HG03558 (cell line): ENCODE measurements around the gene USP34.
"Not testable (repeated sequence)": the region's sequence is repeated elsewhere in the genome, so short reads cannot be mapped to it uniquely, and the experiment has no call there.

Experiments used
- ATAC-seq: cut with Tn5 transposase; IDR thresholded peaks from one replicate; pipeline ENCODE4 v1.9.1; 2021; ENCODE audit warnings: moderate number of reproducible peaks; ENCODE audit not compliant: unreplicated experiment; ENCODE audit errors: extremely low read depth

Gene USP34

DNA sequence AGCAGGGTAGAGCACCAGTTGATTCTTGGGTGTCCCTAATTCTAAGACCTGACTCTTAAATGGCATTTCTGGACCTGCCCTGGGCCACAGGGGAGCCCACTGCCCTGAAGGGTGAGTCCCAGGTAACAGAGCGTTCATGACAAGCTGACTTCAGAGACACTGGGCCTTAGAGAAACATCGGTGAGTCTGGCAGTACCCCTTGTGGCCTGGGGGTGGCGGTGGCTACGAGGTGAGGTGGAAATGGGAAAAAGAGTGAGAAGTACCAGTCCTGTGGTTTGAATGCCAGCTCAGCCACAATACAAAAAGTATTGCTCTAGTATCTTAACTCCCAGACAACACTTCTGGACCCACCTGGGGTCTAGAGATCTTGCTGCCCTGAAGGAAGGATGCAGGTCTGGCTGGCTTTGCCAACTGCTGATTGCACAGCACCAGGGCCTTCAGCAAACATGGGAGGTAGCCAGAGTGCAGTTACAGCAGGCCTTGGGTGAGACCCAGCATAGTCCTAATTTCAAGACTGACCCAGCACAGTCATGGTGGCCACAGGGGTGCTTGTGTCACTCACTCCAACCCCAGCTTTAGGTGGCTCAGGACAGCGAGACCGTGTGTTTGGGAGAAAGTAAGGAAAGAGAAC lies 44.5 kb downstream of the USP34 start:
- ATAC-seq, result no peak

DNA sequence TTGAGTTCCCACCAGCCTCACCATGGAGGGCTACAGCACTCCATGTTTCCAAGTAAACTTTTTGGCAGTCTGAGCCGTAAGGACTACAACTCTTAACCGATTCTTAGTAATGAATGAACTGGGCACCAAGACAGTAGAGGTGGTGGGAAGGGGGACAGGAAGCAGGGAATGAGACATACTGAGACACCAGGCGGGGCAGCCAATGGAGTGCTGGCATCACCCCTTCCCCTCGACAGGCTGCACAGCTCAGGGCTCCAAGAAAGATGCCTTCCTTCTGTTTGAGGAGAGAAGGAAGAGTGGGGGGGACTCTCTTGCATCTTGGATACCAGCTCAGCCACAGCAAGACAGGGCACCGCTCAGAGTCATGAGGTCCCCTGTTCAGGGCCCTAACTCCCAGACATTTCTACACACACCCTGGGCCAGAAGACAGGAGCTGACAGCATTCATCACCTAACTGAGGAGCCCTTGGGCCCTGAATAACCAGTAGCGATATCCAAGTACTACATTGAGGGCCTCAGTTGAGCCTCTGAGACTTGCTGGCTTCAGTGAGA lies 45.2 kb downstream of the USP34 start:
- no peak for ATAC-seq

DNA sequence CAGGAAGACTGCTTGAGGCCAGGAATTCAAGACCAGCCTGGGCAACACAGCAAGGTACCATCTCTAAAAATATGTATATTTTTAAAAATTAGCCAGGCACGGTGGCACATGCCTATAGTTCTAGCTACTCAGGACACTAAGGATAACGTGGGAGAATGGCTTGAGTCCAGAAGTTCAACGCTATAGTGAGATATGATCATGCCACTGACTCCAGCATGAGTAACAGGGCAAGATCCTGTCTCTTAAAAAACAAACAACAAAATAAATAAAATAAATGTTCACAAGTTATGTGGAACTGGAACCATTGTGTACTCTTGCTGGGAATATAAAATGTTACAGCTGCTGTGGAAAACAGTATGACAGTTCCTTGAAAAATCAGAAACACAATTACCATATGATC lies 47.2 kb downstream of the USP34 start:
- ATAC-seq, result no peak

GRCh38 chr2:61421611-61422010 lies 49.3 kb downstream of the USP34 start:
- ATAC-seq, result no peak

DNA sequence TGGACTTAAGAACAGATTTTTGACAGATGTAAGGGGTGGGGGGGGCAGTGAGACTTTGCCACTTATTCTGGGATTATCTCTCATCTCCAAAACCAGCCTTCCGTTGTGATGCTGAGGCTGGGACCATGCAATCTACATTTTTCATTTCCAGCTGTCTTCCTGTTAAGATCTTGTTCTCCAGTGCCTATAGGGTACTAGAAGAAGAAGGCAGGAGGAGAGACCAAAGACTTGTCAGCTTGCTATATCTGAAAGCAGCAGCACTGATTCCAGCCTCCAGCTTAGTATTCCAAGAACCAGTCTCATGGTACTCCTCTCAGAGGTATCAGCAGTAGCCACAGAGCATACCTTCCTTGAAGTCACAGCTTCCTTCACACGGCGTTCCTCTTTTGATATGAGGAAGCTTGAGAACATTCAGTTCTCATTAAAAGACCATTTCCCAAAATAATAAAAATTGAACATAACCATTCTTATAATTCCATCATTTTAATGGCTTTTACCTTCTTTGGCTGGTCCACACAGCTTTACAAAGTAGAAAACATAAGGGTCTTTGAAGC lies 49.8 kb downstream of the USP34 start:
- ATAC-seq, result no peak

DNA sequence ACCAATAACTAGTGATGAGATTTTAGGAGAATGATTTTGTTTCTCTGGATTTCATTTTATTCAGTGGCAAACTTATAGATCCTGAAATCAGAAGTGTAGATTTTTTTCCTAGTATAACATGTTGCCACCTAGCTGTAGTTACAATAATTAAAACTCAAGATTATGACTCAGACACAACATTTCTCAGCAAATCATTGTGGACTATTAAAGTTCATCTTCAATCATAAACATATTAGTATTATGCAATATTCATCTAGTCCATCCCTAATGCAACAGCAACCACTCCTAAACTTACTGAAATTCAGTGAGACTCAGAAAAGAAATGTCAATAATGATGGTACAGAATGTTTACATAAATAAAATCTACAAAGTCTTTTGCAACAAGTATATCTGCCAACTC lies 51.3 kb downstream of the USP34 start:
- no peak for ATAC-seq

DNA sequence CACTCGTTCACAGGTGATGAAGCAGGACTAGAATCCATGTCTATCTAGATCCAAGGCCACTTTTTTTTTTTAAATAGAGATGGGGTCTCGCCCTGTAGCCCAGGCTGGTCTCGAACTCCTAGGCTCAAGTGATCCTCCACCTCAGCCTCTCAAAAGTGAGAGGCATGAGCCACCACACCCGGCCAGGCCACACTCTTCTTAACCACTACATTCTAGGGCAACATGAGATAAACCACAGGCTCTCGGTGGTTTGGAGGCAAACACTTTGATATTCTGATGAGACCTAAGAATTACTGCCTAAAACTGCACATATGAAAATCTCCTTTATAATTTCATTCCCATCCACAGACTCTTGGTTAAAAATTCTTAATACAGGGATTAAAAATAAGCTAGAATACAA lies 51.8 kb downstream of the USP34 start:
- ATAC-seq, result no peak

GRCh38 chr2:61416871-61417645 lies 53.8 kb downstream of the USP34 start:
- no peak for ATAC-seq

DNA sequence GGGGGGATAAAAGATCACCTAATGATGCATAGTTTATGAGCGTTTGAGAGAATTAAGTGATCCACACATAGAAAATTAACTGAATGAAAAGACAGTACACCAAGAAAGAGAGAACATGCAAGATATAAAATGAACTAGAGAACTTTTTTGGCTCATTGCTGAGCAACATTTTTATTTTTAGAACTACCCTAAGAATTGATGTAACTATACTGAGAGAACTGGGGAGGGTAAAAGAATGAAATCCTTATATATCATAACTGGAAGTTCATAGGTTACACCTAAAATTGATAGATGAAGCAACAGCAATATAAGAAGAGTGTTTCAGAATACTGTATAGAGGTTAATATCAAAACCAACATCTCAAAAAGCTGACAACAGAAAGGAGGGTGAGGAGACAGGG lies 55.6 kb downstream of the USP34 start:
- no peak for ATAC-seq

- ATAC-seq, result no peak
Measured at GRCh38 chr2:61414674-61415073, 56.2 kb downstream of the USP34 start.

- no peak for ATAC-seq
Measured at GRCh38 chr2:61411109-61411508, 59.8 kb downstream of the USP34 start.

DNA sequence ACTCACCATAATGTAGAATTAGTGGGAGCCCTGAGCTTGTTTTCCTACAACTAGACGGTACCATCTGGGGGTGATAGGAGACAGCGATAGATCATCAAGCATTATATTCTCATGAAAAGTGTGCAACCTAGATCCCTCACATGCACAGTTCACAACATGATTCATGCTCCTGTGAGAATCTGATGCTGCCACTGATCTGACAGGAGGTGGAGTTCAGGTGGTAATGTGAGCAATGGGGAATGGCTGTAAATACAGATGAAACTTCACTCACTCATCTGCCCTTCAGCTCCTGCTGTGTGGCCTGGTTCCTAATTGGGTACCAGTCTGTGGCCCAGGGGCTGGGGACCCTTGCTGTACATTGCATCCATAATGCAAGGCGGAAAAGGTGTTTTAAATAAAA lies 60.7 kb downstream of the USP34 start:
- ATAC-seq, result no peak

DNA sequence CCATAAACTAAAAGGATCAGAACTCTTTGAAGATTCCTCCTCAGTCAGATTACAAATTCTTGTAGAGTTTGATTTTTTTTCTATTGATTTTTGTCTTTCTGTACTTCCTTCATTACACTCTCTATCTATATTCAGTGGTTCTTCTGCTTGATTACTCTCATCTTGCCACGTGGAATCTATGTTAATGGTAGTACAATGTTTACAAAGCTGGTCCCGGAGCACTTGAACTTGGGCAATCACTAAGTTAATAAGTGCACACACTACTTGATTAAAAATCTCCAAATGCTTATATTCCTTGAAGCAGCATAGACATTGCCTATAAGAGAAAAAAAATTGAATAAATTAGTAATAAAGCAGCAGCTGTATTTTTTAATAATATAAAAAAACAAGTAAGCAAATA lies 65.1 kb downstream of the USP34 start:
- no peak for ATAC-seq

DNA sequence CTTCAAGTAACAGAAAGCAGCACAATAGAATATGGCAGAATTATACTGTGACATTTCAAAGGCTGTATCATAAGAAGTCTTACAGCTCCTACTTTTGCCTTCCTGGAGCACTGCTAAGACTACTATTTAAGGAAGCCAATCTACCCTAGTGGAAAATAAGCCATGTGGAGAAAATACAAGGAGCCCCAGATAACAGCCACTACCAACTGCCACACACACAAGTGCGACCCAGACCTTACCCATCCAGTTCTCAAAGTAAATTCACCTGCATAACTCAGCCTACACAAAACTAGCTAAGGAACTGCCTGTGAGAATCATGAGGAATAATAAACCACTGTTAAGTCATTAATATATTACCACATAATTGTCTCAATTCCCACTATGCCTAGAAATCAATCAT lies 66.4 kb downstream of the USP34 start:
- ATAC-seq, result no peak

GRCh38 chr2:61398413-61398812 lies 72.5 kb downstream of the USP34 start:
- no peak for ATAC-seq

GRCh38 chr2:61396005-61396404 lies 74.9 kb downstream of the USP34 start:
- ATAC-seq, result no peak

DNA sequence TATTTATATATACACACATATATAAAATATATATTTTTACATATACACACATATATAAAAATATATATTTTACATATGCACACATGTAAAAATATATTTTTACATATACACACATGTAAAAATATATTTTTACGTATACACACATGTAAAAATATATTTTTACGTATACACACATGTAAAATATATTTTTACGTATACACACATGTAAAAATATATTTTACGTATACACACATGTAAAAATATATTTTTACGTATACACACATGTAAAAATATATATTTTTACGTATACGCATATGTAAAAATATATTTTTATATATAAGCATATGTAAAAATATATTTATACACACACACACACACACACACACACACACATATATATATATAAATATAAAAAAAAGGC lies 83.3 kb downstream of the USP34 start:
- ATAC-seq, result not testable (repeated sequence)

GRCh38 chr2:61380882-61381197 lies 90.0 kb downstream of the USP34 start:
- not testable (repeated sequence) for ATAC-seq

- ATAC-seq, result no peak
Measured at GRCh38 chr2:61380056-61380881, 90.6 kb downstream of the USP34 start.

DNA sequence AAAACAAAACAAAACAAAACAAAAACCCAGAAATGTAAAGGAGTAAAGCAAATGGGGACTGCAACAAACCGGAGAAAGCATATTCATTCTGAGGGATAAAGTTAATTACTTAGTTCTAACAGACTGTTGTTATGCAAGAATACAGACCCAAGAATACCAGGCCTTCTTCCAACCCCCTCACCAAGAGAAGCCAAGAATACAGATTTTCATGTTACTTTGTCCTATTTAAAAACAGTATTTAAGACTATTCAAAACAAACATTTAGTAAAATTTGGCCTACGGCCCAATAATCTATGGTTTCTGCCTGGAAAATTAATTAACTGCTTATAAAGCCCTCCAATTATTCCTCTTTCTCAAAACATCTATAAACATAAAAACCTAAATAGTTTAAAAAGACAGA lies 91.4 kb downstream of the USP34 start:
- ATAC-seq, result no peak

DNA sequence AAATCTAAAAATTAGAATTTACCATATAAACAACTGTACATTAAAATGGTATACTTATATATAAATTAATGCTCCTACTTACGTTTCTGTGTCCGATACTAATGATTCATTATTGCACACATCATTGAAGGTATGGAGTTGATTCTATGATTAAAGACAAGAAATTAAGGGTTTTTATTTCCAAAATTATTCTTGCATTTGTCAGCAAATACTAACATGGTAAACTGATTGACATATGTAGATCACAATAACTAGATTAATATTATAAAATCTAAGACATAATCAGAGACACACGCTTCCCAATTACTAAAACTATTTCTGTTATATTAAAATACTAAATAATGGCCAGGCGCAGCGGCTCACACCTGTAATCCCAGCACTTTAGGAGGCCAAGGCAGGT lies 92.6 kb downstream of the USP34 start:
- ATAC-seq, result no peak
